WTC11 (cell line): ENCODE data around the gene PODXL. TPM values are rescaled to one million over a fixed set of nuclear protein-coding genes. Genes with fewer than 3 reads are reported as not detected.

ENCODE experiments used
- ATF1 ChIP-seq: sonication (generic); formaldehyde crosslinking; IDR thresholded peaks from 2 replicates; pipeline ENCODE4 v1.8.1; 2023; ENCODE audit warnings: mild to moderate bottlenecking, moderate library complexity, missing genetic modification reagents
- ATF6 ChIP-seq: sonication (generic); formaldehyde crosslinking; IDR thresholded peaks from 2 replicates; pipeline ENCODE4 v1.8.1; 2023; ENCODE audit warnings: mild to moderate bottlenecking, missing genetic modification reagents
- CBFB ChIP-seq: sonication (generic); formaldehyde crosslinking; IDR thresholded peaks from 2 replicates; pipeline ENCODE4 v1.8.1; 2022; ENCODE audit warnings: mild to moderate bottlenecking, low read depth, missing genetic modification reagents
- CTCF ChIP-seq: fragments of 200-600 bp; IDR thresholded peaks from 2 replicates; pipeline ENCODE4 v1.8.0; 2022; ENCODE audit warnings: antibody characterized with exemption
- E2F4 ChIP-seq: sonication (generic); formaldehyde crosslinking; IDR thresholded peaks from 2 replicates; pipeline ENCODE4 v1.8.1; 2022; ENCODE audit warnings: low read depth, mild to moderate bottlenecking, moderate library complexity, missing genetic modification reagents, borderline replicate concordance
- NFYB ChIP-seq: sonication (generic); formaldehyde crosslinking; conservative IDR thresholded peaks from 2 replicates; pipeline ENCODE4 v1.8.0; 2022; ENCODE audit warnings: low read depth, missing genetic modification reagents
- OVOL2 ChIP-seq: fragments of 250-450 bp; sonication (Bioruptor Pico); IDR thresholded peaks from 2 replicates; pipeline ENCODE4 v1.9.0; 2021; ENCODE audit warnings: mild to moderate bottlenecking, borderline replicate concordance
- RELA ChIP-seq: sonication (generic); formaldehyde crosslinking; IDR thresholded peaks from 2 replicates; pipeline ENCODE4 v1.8.1; 2022; ENCODE audit warnings: missing genetic modification reagents, mild to moderate bottlenecking, borderline replicate concordance
- RORB ChIP-seq: fragments of 250-450 bp; sonication (Bioruptor Pico); IDR thresholded peaks from 2 replicates; pipeline ENCODE4 v1.9.0; 2021; ENCODE audit warnings: mild to moderate bottlenecking
- SMAD4 ChIP-seq: sonication (generic); formaldehyde crosslinking; IDR thresholded peaks from 2 replicates; pipeline ENCODE4 v1.8.0; 2022; ENCODE audit warnings: mild to moderate bottlenecking, missing genetic modification reagents
- SP1 ChIP-seq: sonication (generic); formaldehyde crosslinking; conservative IDR thresholded peaks from 2 replicates; pipeline ENCODE4 v1.8.1; 2022; ENCODE audit warnings: missing genetic modification reagents
- ZNF219 ChIP-seq: sonication (generic); formaldehyde crosslinking; IDR thresholded peaks from 2 replicates; pipeline ENCODE4 v1.8.0; 2023; ENCODE audit warnings: missing genetic modification reagents, mild to moderate bottlenecking, borderline replicate concordance
- ZNF232 ChIP-seq: sonication (generic); formaldehyde crosslinking; IDR thresholded peaks from 2 replicates; pipeline ENCODE4 v1.8.0; 2022; ENCODE audit warnings: mild to moderate bottlenecking, missing genetic modification reagents
- ZNF263 ChIP-seq: sonication (generic); formaldehyde crosslinking; IDR thresholded peaks from 2 replicates; pipeline ENCODE4 v1.8.1; 2022; ENCODE audit warnings: low read depth, mild to moderate bottlenecking, moderate library complexity, missing genetic modification reagents
- ZNF317 ChIP-seq: sonication (generic); formaldehyde crosslinking; IDR thresholded peaks from 2 replicates; pipeline ENCODE4 v1.8.1; 2023; ENCODE audit warnings: low read depth, mild to moderate bottlenecking, moderate library complexity, missing genetic modification reagents, borderline replicate concordance
- ZNF396 ChIP-seq: fragments of 250-450 bp; sonication (Bioruptor Pico); IDR thresholded peaks from 2 replicates; pipeline ENCODE4 v1.8.0; 2021; ENCODE audit warnings: mild to moderate bottlenecking, moderate library complexity, borderline replicate concordance
- ZNF532 ChIP-seq: fragments of 250-450 bp; sonication (Bioruptor Pico); IDR thresholded peaks from 2 replicates; pipeline ENCODE4 v1.9.0; 2021; ENCODE audit warnings: mild to moderate bottlenecking, borderline replicate concordance
- ZNF671 ChIP-seq: fragments of 250-450 bp; sonication (Bioruptor Pico); IDR thresholded peaks from 2 replicates; pipeline ENCODE4 v1.8.0; 2021; ENCODE audit warnings: mild to moderate bottlenecking
- total RNA-seq: library from RNA; stranded (reverse); gene quantifications from 3 replicates; pipeline ENCODE4 v1.2.3, GENCODE V29; 2021
- TF ChIP-seq, protein P1 (sequence below): sonication (generic); formaldehyde crosslinking; IDR thresholded peaks from 2 replicates; pipeline ENCODE4 v1.8.1; 2023; ENCODE audit warnings: mild to moderate bottlenecking, missing genetic modification reagents, moderate library complexity
- TF ChIP-seq, protein P2 (sequence below): fragments of 250-450 bp; sonication (Bioruptor Pico); IDR thresholded peaks from 2 replicates; pipeline ENCODE4 v1.9.0; 2021; ENCODE audit warnings: mild to moderate bottlenecking
- TF ChIP-seq, protein P3 (sequence below): sonication (generic); formaldehyde crosslinking; IDR thresholded peaks from 2 replicates; pipeline ENCODE4 v1.8.1; 2023; ENCODE audit warnings: mild to moderate bottlenecking, missing genetic modification reagents, borderline replicate concordance
- TF ChIP-seq, protein P4 (sequence below): sonication (generic); formaldehyde crosslinking; IDR thresholded peaks from 2 replicates; pipeline ENCODE4 v1.8.0; 2023; ENCODE audit warnings: missing genetic modification reagents

PODXL gene
- total RNA-seq, 1 experiment from 2014 or later = 483 TPM

GRCh38 chr7:131556053-131556908 lies at the start of gene PODXL (continued):
- TF ChIP-seq RORB (no peak), SMAD4 (CRISPR knock-in tag) (peak; percentile 4; the same call in 1 of the 2 replicates), CTCF (no peak), E2F4 (CRISPR knock-in tag) (peak; percentile 59; the same call in 1 of the 2 replicates), ZNF219 (CRISPR knock-in tag) (no peak), CBFB (CRISPR knock-in tag) (peak; percentile 39; the same call in 1 of the 2 replicates), ZNF263 (peak; percentile 37; the same call in 1 of the 2 replicates), RELA (CRISPR knock-in tag) (no peak), ZNF232 (CRISPR knock-in tag) (peak; percentile 30; the same call in 1 of the 2 replicates), ZNF532 (CRISPR knock-in tag) (no peak), ZNF317 (no peak), ZNF671 (no peak), SP1 (CRISPR knock-in tag) (0 out of 2 replicates have a peak, but pooled peaks have one; percentile 17), OVOL2 (CRISPR knock-in tag) (no peak), ATF1 (0 out of 2 replicates have a peak, but pooled peaks have one; percentile 25), ZNF396 (no peak), NFYB (CRISPR knock-in tag) (no peak), ATF6 (no peak)
- TF ChIP-seq, protein P1, sequence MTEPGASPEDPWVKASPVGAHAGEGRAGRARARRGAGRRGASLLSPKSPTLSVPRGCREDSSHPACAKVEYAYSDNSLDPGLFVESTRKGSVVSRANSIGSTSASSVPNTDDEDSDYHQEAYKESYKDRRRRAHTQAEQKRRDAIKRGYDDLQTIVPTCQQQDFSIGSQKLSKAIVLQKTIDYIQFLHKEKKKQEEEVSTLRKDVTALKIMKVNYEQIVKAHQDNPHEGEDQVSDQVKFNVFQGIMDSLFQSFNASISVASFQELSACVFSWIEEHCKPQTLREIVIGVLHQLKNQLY (CRISPR knock-in tag) = no peak
- TF ChIP-seq, protein P2, sequence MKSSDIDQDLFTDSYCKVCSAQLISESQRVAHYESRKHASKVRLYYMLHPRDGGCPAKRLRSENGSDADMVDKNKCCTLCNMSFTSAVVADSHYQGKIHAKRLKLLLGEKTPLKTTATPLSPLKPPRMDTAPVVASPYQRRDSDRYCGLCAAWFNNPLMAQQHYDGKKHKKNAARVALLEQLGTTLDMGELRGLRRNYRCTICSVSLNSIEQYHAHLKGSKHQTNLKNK (CRISPR knock-in tag) = no peak
- TF ChIP-seq, protein P3, sequence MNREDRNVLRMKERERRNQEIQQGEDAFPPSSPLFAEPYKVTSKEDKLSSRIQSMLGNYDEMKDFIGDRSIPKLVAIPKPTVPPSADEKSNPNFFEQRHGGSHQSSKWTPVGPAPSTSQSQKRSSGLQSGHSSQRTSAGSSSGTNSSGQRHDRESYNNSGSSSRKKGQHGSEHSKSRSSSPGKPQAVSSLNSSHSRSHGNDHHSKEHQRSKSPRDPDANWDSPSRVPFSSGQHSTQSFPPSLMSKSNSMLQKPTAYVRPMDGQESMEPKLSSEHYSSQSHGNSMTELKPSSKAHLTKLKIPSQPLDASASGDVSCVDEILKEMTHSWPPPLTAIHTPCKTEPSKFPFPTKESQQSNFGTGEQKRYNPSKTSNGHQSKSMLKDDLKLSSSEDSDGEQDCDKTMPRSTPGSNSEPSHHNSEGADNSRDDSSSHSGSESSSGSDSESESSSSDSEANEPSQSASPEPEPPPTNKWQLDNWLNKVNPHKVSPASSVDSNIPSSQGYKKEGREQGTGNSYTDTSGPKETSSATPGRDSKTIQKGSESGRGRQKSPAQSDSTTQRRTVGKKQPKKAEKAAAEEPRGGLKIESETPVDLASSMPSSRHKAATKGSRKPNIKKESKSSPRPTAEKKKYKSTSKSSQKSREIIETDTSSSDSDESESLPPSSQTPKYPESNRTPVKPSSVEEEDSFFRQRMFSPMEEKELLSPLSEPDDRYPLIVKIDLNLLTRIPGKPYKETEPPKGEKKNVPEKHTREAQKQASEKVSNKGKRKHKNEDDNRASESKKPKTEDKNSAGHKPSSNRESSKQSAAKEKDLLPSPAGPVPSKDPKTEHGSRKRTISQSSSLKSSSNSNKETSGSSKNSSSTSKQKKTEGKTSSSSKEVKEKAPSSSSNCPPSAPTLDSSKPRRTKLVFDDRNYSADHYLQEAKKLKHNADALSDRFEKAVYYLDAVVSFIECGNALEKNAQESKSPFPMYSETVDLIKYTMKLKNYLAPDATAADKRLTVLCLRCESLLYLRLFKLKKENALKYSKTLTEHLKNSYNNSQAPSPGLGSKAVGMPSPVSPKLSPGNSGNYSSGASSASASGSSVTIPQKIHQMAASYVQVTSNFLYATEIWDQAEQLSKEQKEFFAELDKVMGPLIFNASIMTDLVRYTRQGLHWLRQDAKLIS (CRISPR knock-in tag) = no peak
- TF ChIP-seq, protein P4, sequence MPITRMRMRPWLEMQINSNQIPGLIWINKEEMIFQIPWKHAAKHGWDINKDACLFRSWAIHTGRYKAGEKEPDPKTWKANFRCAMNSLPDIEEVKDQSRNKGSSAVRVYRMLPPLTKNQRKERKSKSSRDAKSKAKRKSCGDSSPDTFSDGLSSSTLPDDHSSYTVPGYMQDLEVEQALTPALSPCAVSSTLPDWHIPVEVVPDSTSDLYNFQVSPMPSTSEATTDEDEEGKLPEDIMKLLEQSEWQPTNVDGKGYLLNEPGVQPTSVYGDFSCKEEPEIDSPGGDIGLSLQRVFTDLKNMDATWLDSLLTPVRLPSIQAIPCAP (CRISPR knock-in tag) = peak; percentile 72; the same call in 1 of the 2 replicates
